ENCODE results near the gene GLT6D1.

Gene GLT6D1

GRCh38 chr9:135589596-135590485 is 49.5 kb downstream of the GLT6D1 start:
- Mint-ChIP-seq H3K27ac (no peak overlapping the region), H3K36me3 (no peaks in the 10 kb centered on the region), H3K4me1 (no peaks in the 10 kb centered on the region), H3K4me3 (no peak overlapping the region), H3K9me3 (peaks cover under 1% of the 10 kb centered on the region)
- no peak for ATAC-seq
- DNase-seq (ENCODE audit: low spot score in 2 of 2): no peak

- Mint-ChIP-seq H3K9me3 (no peaks in the 10 kb centered on the region), H3K36me3 (no peaks in the 10 kb centered on the region), H3K4me1 (no peaks in the 10 kb centered on the region), H3K4me3 (no peak overlapping the region), H3K27ac (no peak overlapping the region)
- ATAC-seq: no peak
- DNase-seq (ENCODE audit: low spot score in 2 of 2): no peak
Measured at GRCh38 chr9:135588886-135589595, 50.3 kb downstream of the GLT6D1 start.

- H3K27ac Mint-ChIP-seq: no peak overlapping the region
Measured at GRCh38 chr9:135588371-135588770, 51.0 kb downstream of the GLT6D1 start.

GRCh38 chr9:135587658-135588057 is 51.7 kb downstream of the GLT6D1 start:
- no peak for ATAC-seq
- Mint-ChIP-seq H3K4me3 (no peak overlapping the region), H3K36me3 (no peaks in the 10 kb centered on the region), H3K9me3 (no peaks in the 10 kb centered on the region), H3K27ac (no peak overlapping the region), H3K4me1 (no peaks in the 10 kb centered on the region)
- DNase-seq (ENCODE audit: low spot score in 2 of 2): no peak

More at GRCh38 chr9:135588371-135588770, 51.0 kb downstream of the GLT6D1 start:
- DNase-seq (ENCODE audit: low spot score in 2 of 2): no peak
- no peaks in the 10 kb centered on the region for H3K4me1 Mint-ChIP-seq
- no peaks in the 10 kb centered on the region for H3K9me3 Mint-ChIP-seq
- no peaks in the 10 kb centered on the region for H3K36me3 Mint-ChIP-seq
- no peak overlapping the region for H3K4me3 Mint-ChIP-seq
- ATAC-seq: no peak

GRCh38 chr9:135586601-135587109 is 52.7 kb downstream of the GLT6D1 start:
- ATAC-seq (no peak), DNase-seq (ENCODE audit: low spot score in 2 of 2) (no peak)
- no peaks in the 10 kb centered on the region for H3K4me1 Mint-ChIP-seq
- no peak overlapping the region for H3K4me3 Mint-ChIP-seq
- H3K36me3 Mint-ChIP-seq: no peaks in the 10 kb centered on the region
- H3K27ac Mint-ChIP-seq: no peak overlapping the region
- no peaks in the 10 kb centered on the region for H3K9me3 Mint-ChIP-seq

GRCh38 chr9:135584934-135585333 is 54.4 kb downstream of the GLT6D1 start:
- Mint-ChIP-seq H3K27ac (no peak overlapping the region), H3K36me3 (no peaks in the 10 kb centered on the region), H3K4me1 (no peaks in the 10 kb centered on the region), H3K9me3 (no peaks in the 10 kb centered on the region), H3K4me3 (no peak overlapping the region)
- no peak for DNase-seq (ENCODE audit: low spot score in 2 of 2)
- no peak for ATAC-seq

GRCh38 chr9:135584371-135584770 is 55.0 kb downstream of the GLT6D1 start:
- no peaks in the 10 kb centered on the region for H3K36me3 Mint-ChIP-seq
- no peak overlapping the region for H3K4me3 Mint-ChIP-seq
- H3K27ac Mint-ChIP-seq: no peak overlapping the region
- H3K4me1 Mint-ChIP-seq: no peaks in the 10 kb centered on the region
- no peak for DNase-seq (ENCODE audit: low spot score in 2 of 2)
- no peak for ATAC-seq
- H3K9me3 Mint-ChIP-seq: no peaks in the 10 kb centered on the region

GRCh38 chr9:135583688-135584011 is 55.7 kb downstream of the GLT6D1 start:
- H3K4me1 Mint-ChIP-seq: no peaks in the 10 kb centered on the region
- H3K4me3 Mint-ChIP-seq: no peak overlapping the region
- H3K36me3 Mint-ChIP-seq: no peaks in the 10 kb centered on the region
- ATAC-seq: no peak
- H3K9me3 Mint-ChIP-seq: no peaks in the 10 kb centered on the region
- no peak for DNase-seq (ENCODE audit: low spot score in 2 of 2)
- no peak overlapping the region for H3K27ac Mint-ChIP-seq

- Mint-ChIP-seq H3K9me3 (no peaks in the 10 kb centered on the region), H3K4me3 (no peak overlapping the region), H3K27ac (no peak overlapping the region), H3K4me1 (no peaks in the 10 kb centered on the region), H3K36me3 (no peaks in the 10 kb centered on the region)
- no peak for ATAC-seq
- DNase-seq (ENCODE audit: low spot score in 2 of 2): no peak
Measured at GRCh38 chr9:135582966-135583687, 56.2 kb downstream of the GLT6D1 start.

DNA sequence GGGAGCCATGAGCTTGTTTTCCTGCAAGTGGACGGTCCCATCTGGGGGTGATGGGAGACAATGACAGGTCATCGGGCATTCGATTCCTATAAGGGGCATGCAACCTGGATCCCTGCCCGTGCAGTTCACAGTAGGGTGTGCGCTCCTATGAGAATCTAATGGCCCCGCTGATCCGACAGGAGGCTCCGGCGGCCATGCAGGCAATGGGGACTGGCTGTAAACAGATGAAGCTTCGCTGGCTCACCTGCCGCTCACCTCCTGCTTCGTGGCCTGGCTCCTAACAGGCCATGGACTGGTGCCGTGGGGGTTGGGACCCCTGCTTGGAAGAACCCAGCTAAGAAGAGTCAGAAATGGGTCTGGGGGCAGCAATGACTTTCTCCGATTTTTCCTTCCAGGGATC is 56.8 kb downstream of the GLT6D1 start:
- ATAC-seq (no peak), DNase-seq (ENCODE audit: low spot score in 2 of 2) (no peak)
- Mint-ChIP-seq H3K9me3 (no peaks in the 10 kb centered on the region), H3K4me1 (no peaks in the 10 kb centered on the region), H3K4me3 (no peak overlapping the region), H3K36me3 (no peaks in the 10 kb centered on the region), H3K27ac (no peak overlapping the region)

- Mint-ChIP-seq H3K4me1 (no peaks in the 10 kb centered on the region), H3K27ac (no peak overlapping the region), H3K9me3 (no peaks in the 10 kb centered on the region), H3K36me3 (no peaks in the 10 kb centered on the region), H3K4me3 (no peak overlapping the region)
- no peak for ATAC-seq
- DNase-seq (ENCODE audit: low spot score in 2 of 2): no peak
Measured at GRCh38 chr9:135581636-135582426, 57.5 kb downstream of the GLT6D1 start.

GRCh38 chr9:135580664-135581380 is 58.5 kb downstream of the GLT6D1 start:
- H3K27ac Mint-ChIP-seq: no peak overlapping the region
- H3K9me3 Mint-ChIP-seq: no peaks in the 10 kb centered on the region
- no peaks in the 10 kb centered on the region for H3K36me3 Mint-ChIP-seq
- ATAC-seq (no peak), DNase-seq (ENCODE audit: low spot score in 2 of 2) (no peak)
- no peak overlapping the region for H3K4me3 Mint-ChIP-seq
- no peaks in the 10 kb centered on the region for H3K4me1 Mint-ChIP-seq

DNA sequence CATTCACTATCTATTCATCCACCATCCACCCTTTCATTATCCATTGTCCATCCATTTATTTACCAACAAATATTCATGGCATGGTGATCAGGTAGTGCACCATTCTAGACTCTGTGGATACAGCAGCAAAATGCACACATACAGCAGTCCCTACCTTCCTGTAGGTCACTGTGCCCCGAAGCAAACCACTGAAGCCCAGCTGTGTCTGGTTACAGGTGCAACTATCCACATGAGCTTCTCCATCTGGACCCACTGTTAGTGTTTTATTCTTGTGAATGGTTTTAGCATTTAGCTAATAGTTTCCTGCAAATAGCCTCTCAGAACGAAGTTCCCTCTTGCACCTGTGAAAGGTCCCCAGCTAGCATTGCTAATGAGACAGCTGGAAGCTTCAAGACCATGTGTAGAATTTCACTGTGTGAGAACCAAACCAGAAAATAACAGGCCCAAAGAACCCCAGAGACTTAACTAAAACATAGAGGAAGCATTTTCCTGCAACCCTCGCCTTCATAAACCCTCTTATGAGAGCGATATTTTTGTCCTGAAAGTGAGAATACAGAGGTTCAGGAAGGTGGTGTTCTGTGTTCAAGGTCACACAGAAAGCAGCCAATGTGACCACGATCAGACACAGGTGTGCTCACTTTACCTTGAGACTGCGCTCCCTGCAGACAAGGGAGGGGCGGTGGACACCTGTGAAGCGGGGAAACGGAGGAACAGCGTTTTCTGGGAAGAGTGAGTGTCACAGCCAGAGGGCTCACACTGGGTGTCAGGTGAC is 59.3 kb downstream of the GLT6D1 start:
- Mint-ChIP-seq H3K27ac (no peak overlapping the region), H3K9me3 (no peaks in the 10 kb centered on the region), H3K4me3 (no peak overlapping the region), H3K36me3 (no peaks in the 10 kb centered on the region), H3K4me1 (no peaks in the 10 kb centered on the region)
- no peak for DNase-seq (ENCODE audit: low spot score in 2 of 2)
- no peak for ATAC-seq

- Mint-ChIP-seq H3K27ac (no peak overlapping the region), H3K4me3 (no peak overlapping the region), H3K4me1 (no peaks in the 10 kb centered on the region), H3K9me3 (no peaks in the 10 kb centered on the region), H3K36me3 (no peaks in the 10 kb centered on the region)
- ATAC-seq (no peak), DNase-seq (ENCODE audit: low spot score in 2 of 2) (no peak)
Measured at GRCh38 chr9:135579356-135579755, 60.0 kb downstream of the GLT6D1 start.

Measured in stimulated activated effector memory CD8-positive, alpha-beta T cell treated with anti-CD3 and anti-CD28 coated beads, Interleukin-12 subunit alpha, Interleukin-12 subunit beta, amount 100 ng/mL, for 72 hours (primary cell).